ENCODE measurements around the gene JUND.

The JUND gene

GRCh38 chr19:18279516-18280246 lies 1.7 kb downstream of the JUND start:
- Histone ChIP-seq H3K36me3 (replicated peaks) (peaks cover 14% of the 10 kb centered on the region; the same call in 1 of the 2 replicates), H3K4me1 (peaks cover 15% of the 10 kb centered on the region), H3K9me3 (no peaks in the 10 kb centered on the region), H3K4me3 (peak overlapping the region; percentile 92), H3K27me3 (ENCODE audit: low read depth) (no peaks in the 10 kb centered on the region)
- in situ Hi-C loops (cut with MboI; ENCODE audit: low sequenced_read_pairs): loop anchor here (5.0 kb wide), 1 partner anchor 43 kb away; the partner anchor contains the start of gene LSM4
- peak; percentile 94 to 96 for DNase-seq (ENCODE audit: low spot score in 2 of 2)

DNA sequence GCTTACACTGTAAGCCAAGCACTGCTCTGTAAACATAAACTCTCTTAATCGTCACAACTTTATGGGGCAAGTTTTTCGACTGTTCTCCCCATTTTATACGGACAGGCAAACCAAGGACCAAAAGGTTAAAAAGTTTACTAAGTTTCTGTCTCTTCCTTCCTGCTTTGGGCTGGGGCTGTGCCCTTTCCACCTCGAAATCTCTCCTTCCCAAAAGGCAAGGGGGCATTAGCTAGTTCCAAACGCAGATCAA lies 2.2 kb downstream of the JUND start:
- in situ Hi-C loops (cut with MboI; ENCODE audit: low sequenced_read_pairs): loop anchor here (5.0 kb wide), 1 partner anchor 43 kb away; the partner anchor contains the start of gene LSM4

DNA sequence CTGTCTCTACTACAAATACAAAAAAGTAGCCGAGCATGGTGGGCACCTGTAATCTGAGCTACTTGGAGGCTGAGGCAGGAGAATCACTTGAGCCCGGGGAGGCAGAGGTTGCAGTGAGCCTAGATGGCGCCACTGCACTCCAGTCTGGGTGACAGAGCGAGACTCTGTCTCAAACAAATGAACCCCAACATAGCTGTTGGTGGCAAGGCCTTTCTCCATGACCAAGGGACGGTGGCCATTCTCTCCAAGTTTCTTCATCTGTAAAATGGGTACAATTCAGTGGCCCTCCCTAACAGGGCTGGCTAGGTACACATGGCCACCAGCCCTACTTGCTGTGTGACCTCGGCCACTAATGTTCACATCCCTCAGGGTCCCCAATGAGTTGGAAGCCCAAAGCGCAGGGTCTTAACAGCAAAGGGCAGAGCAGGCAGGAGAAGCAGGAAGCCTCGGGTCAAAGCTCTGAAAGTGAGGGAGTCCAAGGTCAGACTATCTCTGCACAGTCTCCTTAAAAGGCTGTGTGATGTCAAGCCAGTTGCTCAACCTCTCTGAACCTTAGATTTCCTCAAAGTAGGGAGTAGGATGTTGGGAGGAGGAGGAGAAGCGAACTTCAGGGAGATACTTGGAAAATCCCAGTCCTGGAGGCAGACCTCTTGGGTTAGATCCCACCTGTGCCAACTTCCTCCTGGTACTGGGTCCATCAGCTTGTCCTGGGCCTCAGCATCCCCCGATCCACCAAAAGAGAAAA lies 2.7 kb downstream of the JUND start:
- H3K9me3 ChIP-seq: no peaks in the 10 kb centered on the region
- in situ Hi-C loops (cut with MboI; ENCODE audit: low sequenced_read_pairs): loop anchor here (5.0 kb wide), 1 partner anchor 44 kb away; the partner anchor contains the start of gene LSM4
- peak in 1 of 2 experiments; percentile 44 for DNase-seq (ENCODE audit: low spot score in 2 of 2)
- peak overlapping the region; percentile 92 for H3K4me3 ChIP-seq
- peaks cover 14% of the 10 kb centered on the region; the same call in 1 of the 2 replicates for H3K36me3 ChIP-seq (replicated peaks)
- no peaks in the 10 kb centered on the region for H3K27me3 ChIP-seq (ENCODE audit: low read depth)
- peaks cover 15% of the 10 kb centered on the region for H3K4me1 ChIP-seq

More for the DNA sequence above, 2.2 kb downstream of the JUND start:
- Histone ChIP-seq H3K4me1 (peaks cover 15% of the 10 kb centered on the region), H3K4me3 (peak overlapping the region; percentile 92), H3K9me3 (no peaks in the 10 kb centered on the region), H3K36me3 (replicated peaks) (peaks cover 14% of the 10 kb centered on the region; the same call in 1 of the 2 replicates), H3K27me3 (ENCODE audit: low read depth) (no peaks in the 10 kb centered on the region)
- DNase-seq (ENCODE audit: low spot score in 2 of 2): no peak

- Histone ChIP-seq H3K36me3 (replicated peaks) (peaks cover 8% of the 10 kb centered on the region; the same call in 1 of the 2 replicates), H3K27me3 (ENCODE audit: low read depth) (no peaks in the 10 kb centered on the region), H3K4me1 (0 out of 2 replicates have a peak, but pooled peaks cover 6% of the 10 kb centered on the region), H3K4me3 (no peak overlapping the region), H3K9me3 (no peaks in the 10 kb centered on the region; the same call in 1 of the 2 replicates)
- DNase-seq (ENCODE audit: low spot score in 2 of 2): no peak
- in situ Hi-C loops (cut with MboI; ENCODE audit: low sequenced_read_pairs): loop anchor here (5.0 kb wide), 1 partner anchor 47 kb away; the partner anchor contains the start of gene LSM4
These were observed 6.6 kb downstream of the JUND start for GRCh38 chr19:18274781-18275356.

DNA sequence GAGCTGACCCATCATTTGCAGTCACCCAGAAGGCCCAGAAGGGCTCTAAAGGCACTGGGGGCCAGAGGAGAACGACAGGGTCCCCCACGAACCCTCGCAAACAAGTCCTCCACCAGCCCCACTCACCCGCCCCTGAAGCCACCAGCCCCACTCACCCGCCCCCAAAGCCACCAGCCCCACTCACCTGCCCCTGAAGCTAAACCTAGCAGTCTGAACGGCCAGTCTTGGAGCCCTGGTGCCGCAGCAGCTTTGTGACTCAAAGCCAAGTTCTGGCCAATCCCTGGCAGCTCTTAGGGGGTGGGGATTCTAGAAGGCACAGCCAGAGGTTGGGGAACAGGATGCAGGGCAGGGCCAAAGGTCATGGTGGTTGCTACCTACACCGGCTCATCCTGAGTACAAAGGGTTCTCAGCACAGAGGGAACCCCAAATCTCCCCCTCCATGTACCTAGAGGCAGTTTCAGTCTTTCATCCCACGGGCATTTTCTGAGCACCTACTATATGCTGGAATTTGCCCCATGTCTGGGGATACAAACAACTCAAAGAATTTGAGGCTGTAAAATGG lies 7.1 kb downstream of the JUND start, which contains the start of gene IQCN:
IQCN (minus strand) TSS at position 234 of the 562 bp plus-strand sequence. CDS start 4,974 bp downstream, outside the sequence.
- no peak for DNase-seq (ENCODE audit: low spot score in 2 of 2)
- Histone ChIP-seq H3K9me3 (no peaks in the 10 kb centered on the region; the same call in 1 of the 2 replicates), H3K36me3 (replicated peaks) (peaks cover 8% of the 10 kb centered on the region; the same call in 1 of the 2 replicates), H3K4me3 (no peak within 1 kb of the TSS), H3K27me3 (ENCODE audit: low read depth) (no peaks in the 10 kb centered on the region), H3K4me1 (0 out of 2 replicates have a peak, but pooled peaks cover 6% of the 10 kb centered on the region)
- in situ Hi-C loops (cut with MboI; ENCODE audit: low sequenced_read_pairs): no loop called here

DNA sequence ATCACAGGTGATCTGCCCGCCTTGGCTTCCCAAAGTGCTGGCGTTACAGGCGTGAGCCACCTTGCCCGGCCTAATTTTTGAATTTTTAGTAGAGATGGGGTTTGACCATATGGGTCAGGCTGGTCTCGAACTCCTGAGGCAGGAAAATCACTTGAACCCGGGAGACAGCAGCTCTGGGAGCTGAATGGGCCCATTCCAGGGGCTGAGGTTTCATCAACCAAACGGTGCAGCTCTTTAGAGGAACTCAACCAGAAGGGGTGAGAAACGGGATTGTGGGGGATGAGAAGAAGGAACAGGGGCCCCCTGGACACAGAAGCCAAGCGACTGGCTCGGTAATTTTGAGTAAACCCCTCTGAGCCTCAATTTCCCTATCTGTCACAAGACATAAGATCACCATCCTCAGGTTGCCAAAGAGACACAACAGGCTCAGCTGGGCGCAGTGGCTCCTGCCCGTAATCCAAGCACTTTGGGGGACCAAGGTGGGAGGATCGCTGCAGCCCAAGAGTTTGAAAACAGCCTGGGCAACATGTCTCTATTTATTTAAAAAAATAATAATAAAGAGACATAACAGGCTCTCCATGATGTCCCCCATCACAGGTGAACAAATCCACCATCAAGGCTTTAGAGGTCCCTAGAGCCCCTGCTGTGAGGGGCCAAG lies 7.7 kb downstream of the JUND start:
- no peak for DNase-seq (ENCODE audit: low spot score in 2 of 2)
- H3K36me3 ChIP-seq (replicated peaks): peaks cover 2% of the 10 kb centered on the region; the same call in 1 of the 2 replicates
- no peak overlapping the region for H3K4me3 ChIP-seq
- H3K27me3 ChIP-seq (ENCODE audit: low read depth): no peaks in the 10 kb centered on the region
- in situ Hi-C loops (cut with MboI; ENCODE audit: low sequenced_read_pairs): no loop called here
- 0 out of 2 replicates have a peak, but pooled peaks cover under 1% of the 10 kb centered on the region for H3K4me1 ChIP-seq
- H3K9me3 ChIP-seq: no peaks in the 10 kb centered on the region; the same call in 1 of the 2 replicates

DNA sequence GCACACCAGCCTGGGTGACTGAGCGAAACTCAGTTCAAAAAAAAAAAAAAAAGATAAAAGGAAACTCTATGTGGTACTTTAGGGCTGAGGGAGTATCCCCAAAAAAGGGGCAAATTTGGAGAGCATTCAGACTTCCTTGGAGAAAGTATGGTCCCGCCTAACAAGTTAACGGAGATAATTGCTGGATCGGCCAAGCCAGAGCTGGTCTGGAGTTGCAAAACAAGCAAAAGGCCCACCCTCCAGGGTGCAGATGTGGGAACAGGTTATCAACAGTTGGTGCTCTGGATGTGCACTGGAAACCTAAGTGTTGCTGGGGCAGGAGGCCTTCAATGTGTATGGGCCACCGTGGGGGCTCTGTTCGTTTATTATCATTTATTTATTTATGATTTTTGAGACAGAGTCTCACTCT lies 10.0 kb downstream of the JUND start:
- Histone ChIP-seq H3K9me3 (no peaks in the 10 kb centered on the region; the same call in 1 of the 2 replicates), H3K4me3 (no peak overlapping the region), H3K36me3 (replicated peaks) (no peaks in the 10 kb centered on the region), H3K27me3 (ENCODE audit: low read depth) (no peaks in the 10 kb centered on the region), H3K4me1 (no peaks in the 10 kb centered on the region)
- in situ Hi-C loops (cut with MboI; ENCODE audit: low sequenced_read_pairs): no loop called here
- DNase-seq (ENCODE audit: low spot score in 2 of 2): no peak

DNA sequence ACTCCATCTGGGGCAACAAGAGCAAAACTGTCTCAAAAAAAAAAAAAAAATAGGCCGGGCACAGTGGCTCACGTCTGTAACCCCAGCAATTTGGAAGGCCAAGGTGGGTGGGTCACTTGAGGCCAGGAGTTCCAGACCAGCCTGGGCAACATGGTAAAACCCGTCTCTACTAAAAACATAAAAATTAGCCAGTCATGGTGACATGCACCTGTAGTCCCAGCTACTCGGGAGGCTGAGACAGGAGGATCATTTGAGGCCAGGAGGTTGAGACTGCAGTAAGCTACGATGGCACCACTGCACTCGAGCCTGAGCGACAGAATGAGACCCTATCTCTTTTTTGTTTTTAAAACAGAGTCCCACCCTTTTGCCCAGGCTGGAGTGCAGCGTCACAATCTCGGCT lies 11.1 kb downstream of the JUND start:
- DNase-seq (ENCODE audit: low spot score in 2 of 2): no peak
- in situ Hi-C loops (cut with MboI; ENCODE audit: low sequenced_read_pairs): no loop called here
- Histone ChIP-seq H3K4me3 (no peak overlapping the region), H3K4me1 (no peaks in the 10 kb centered on the region), H3K36me3 (replicated peaks) (no peaks in the 10 kb centered on the region), H3K27me3 (ENCODE audit: low read depth) (no peaks in the 10 kb centered on the region), H3K9me3 (no peaks in the 10 kb centered on the region; the same call in 1 of the 2 replicates)

GRCh38 chr19:18269070-18269723 lies 12.2 kb downstream of the JUND start:
- DNase-seq (ENCODE audit: low spot score in 2 of 2): no peak
- in situ Hi-C loops (cut with MboI; ENCODE audit: low sequenced_read_pairs): no loop called here

GRCh38 chr19:18266771-18267686 lies 14.4 kb downstream of the JUND start:
- Histone ChIP-seq H3K4me1 (no peaks in the 10 kb centered on the region), H3K4me3 (no peak overlapping the region), H3K36me3 (replicated peaks) (no peaks in the 10 kb centered on the region), H3K27me3 (ENCODE audit: low read depth) (no peaks in the 10 kb centered on the region), H3K9me3 (no peaks in the 10 kb centered on the region)
- DNase-seq (ENCODE audit: low spot score in 2 of 2): no peak
- in situ Hi-C loops (cut with MboI; ENCODE audit: low sequenced_read_pairs): no loop called here

More at GRCh38 chr19:18269070-18269723, 12.2 kb downstream of the JUND start:
- Histone ChIP-seq H3K9me3 (no peaks in the 10 kb centered on the region; the same call in 1 of the 2 replicates), H3K4me3 (no peak overlapping the region), H3K36me3 (replicated peaks) (no peaks in the 10 kb centered on the region), H3K4me1 (no peaks in the 10 kb centered on the region), H3K27me3 (ENCODE audit: low read depth) (no peaks in the 10 kb centered on the region)

- no peak for DNase-seq (ENCODE audit: low spot score in 2 of 2)
- in situ Hi-C loops (cut with MboI; ENCODE audit: low sequenced_read_pairs): no loop called here
- Histone ChIP-seq H3K4me1 (no peaks in the 10 kb centered on the region), H3K27me3 (ENCODE audit: low read depth) (no peaks in the 10 kb centered on the region), H3K36me3 (replicated peaks) (no peaks in the 10 kb centered on the region), H3K9me3 (no peaks in the 10 kb centered on the region), H3K4me3 (no peak overlapping the region)
These were observed 15.8 kb downstream of the JUND start for GRCh38 chr19:18265582-18265981.
